ENCODE measurements around the gene ADCY3.

- TF ChIP-seq EZH2phosphoT487 (IDR thresholded peaks at IDR 0.05; ENCODE audit: insufficient read depth, low read depth) (no peak), EZH2 (IDR thresholded peaks at IDR 0.05; ENCODE audit: insufficient read depth, poor library complexity, severe bottlenecking) (no peak)
Measured at GRCh38 chr2:24935145-24935544, 15.1 kb upstream of the ADCY3 start.

All from GM23248 (cell line).